K562 (cell line): ENCODE measurements around the gene CNBD2. TPM values are rescaled to one million over a fixed set of nuclear protein-coding genes. Genes with fewer than 3 reads are reported as not detected.

Experiments
- CLOCK ChIP-seq: fragments of 250-450 bp; sonication (Bioruptor Pico); IDR thresholded peaks from 2 replicates; pipeline ENCODE4 v1.4.0; 2020; ENCODE audit warnings: mild to moderate bottlenecking, moderate library complexity, borderline replicate concordance
- ESRRA ChIP-seq: fragments of 450-650 bp; IDR thresholded peaks from 2 replicates; pipeline ENCODE4 v1.6.1; 2014; ENCODE audit warnings: low read depth, mild to moderate bottlenecking, moderate library complexity, borderline replicate concordance
- GABPB2 ChIP-seq: fragments of 250-450 bp; sonication (Bioruptor Pico); conservative IDR thresholded peaks from 2 replicates; pipeline ENCODE4 v1.5.1; 2021; ENCODE audit warnings: mild to moderate bottlenecking
- GTF2A2 ChIP-seq: IDR thresholded peaks from 2 replicates; pipeline ENCODE4 v1.6.1; 2016; ENCODE audit warnings: mild to moderate bottlenecking, missing genetic modification characterization, missing compliant biosample characterization
- HDAC2 ChIP-seq: fragments of 450-650 bp; IDR thresholded peaks from 2 replicates; pipeline ENCODE4 v1.6.1; 2016; ENCODE audit warnings: mild to moderate bottlenecking
- HDAC8 ChIP-seq: fragments of 450-650 bp; IDR thresholded peaks from 2 replicates; pipeline ENCODE4 v1.6.1; 2016; ENCODE audit warnings: mild to moderate bottlenecking, missing genetic modification characterization, moderate library complexity, missing compliant biosample characterization
- KAT2B ChIP-seq: IDR thresholded peaks from one replicate; pipeline ENCODE4 v1.6.1; 2012; ENCODE audit warnings: low read depth, mild to moderate bottlenecking, control low read depth, inconsistent platforms, low read length, moderate library complexity
- KAT7 ChIP-seq: sonication (generic); formaldehyde crosslinking; IDR thresholded peaks from 2 replicates; pipeline ENCODE4 v1.8.0; 2022; ENCODE audit warnings: missing genetic modification reagents, mild to moderate bottlenecking, borderline replicate concordance
- KHSRP ChIP-seq: fragments of 450-650 bp; IDR thresholded peaks from 2 replicates; pipeline ENCODE4 v1.6.1; 2017
- LCOR ChIP-seq: sonication (generic); formaldehyde crosslinking; IDR thresholded peaks from 2 replicates; pipeline ENCODE4 v1.8.0; 2022; ENCODE audit warnings: mild to moderate bottlenecking, missing genetic modification reagents
- PKNOX1 ChIP-seq: fragments of 450-650 bp; IDR thresholded peaks from 2 replicates; pipeline ENCODE4 v1.6.1; 2016
- RAD51 ChIP-seq: fragments of 450-650 bp; IDR thresholded peaks from 2 replicates; pipeline ENCODE4 v1.7.1; 2016; ENCODE audit warnings: low read depth, mild to moderate bottlenecking, borderline replicate concordance
- RNF2 ChIP-seq: sonication (generic); IDR thresholded peaks from 2 replicates; pipeline ENCODE4 v1.6.1; 2016
- SP2 ChIP-seq: IDR thresholded peaks from 2 replicates; pipeline ENCODE4 v1.6.1; 2011; ENCODE audit warnings: mild to moderate bottlenecking, low read depth, low read length, moderate library complexity; ENCODE audit not compliant: poor library complexity, severe bottlenecking; ENCODE audit errors: extremely low read depth
- TRIM24 ChIP-seq, 2 experiments: fragments of 450-650 bp; IDR thresholded peaks; 2 replicates each; pipeline ENCODE4 v1.6.1; 2016
- ZFP1 ChIP-seq: fragments of 450-650 bp; formaldehyde crosslinking; IDR thresholded peaks from 2 replicates; pipeline ENCODE4 v1.4.0; 2020; ENCODE audit warnings: mild to moderate bottlenecking, mixed read lengths
- ZFP30 ChIP-seq: fragments of 250-450 bp; sonication (Bioruptor Pico); IDR thresholded peaks from 2 replicates; pipeline ENCODE4 v1.8.0; 2022; ENCODE audit warnings: moderate library complexity, mild to moderate bottlenecking, inconsistent platforms, borderline replicate concordance
- ZNF197 ChIP-seq: fragments of 200-800 bp; sonication (Bioruptor generic); IDR thresholded peaks from 2 replicates; pipeline ENCODE4 v1.6.1; 2016; ENCODE audit warnings: low read depth, missing genetic modification characterization, missing compliant biosample characterization
- ZNF668 ChIP-seq: fragments of 250-450 bp; sonication (Bioruptor Pico); IDR thresholded peaks from 2 replicates; pipeline ENCODE4 v1.8.0; 2022; ENCODE audit warnings: mild to moderate bottlenecking, inconsistent platforms
- polyA plus RNA-seq, 8 experiments: library from polyadenylated mRNA; depleted of rRNA in 4 of 8; stranded (reverse) in 5 of 8; unstranded in 3 of 8; fragments of >200 nt; fragmentation: Nextera tagmentation in 2 of 8; fragmentation: Illumina TruSeq in 1 of 8; extraction: Ambion mirVana in 2 of 8; extraction: Trizol in 1 of 8; gene quantifications; 2 replicates each; pipeline versions ENCODE4 v1.2.1 to v1.2.3, GENCODE V29; 2011 to 2014; ENCODE audit warnings: inconsistent platforms in 1 of 8, missing spikeins in 1 of 8
- total RNA-seq, 7 experiments: library from RNA; depleted of rRNA in 6 of 7; stranded (reverse); fragments of >200 nt in 6 of 7; fragmentation: Illumina TruSeq in 2 of 7; extraction: Trizol in 2 of 7; gene quantifications; 2 replicates each; pipeline versions ENCODE4 v1.2.1 to v1.2.3, GENCODE V29; 2011 to 2021; ENCODE audit warnings: low replicate concordance in 1 of 7
- TF ChIP-seq, protein P1 (sequence below): fragments of 250-450 bp; sonication (Bioruptor Pico); IDR thresholded peaks from 2 replicates; pipeline ENCODE4 v1.8.0; 2021; ENCODE audit warnings: moderate library complexity, mild to moderate bottlenecking, inconsistent platforms
- TF ChIP-seq, protein P2 (sequence below): fragments of 450-650 bp; IDR thresholded peaks from 2 replicates; pipeline ENCODE4 v1.6.1; 2017; ENCODE audit warnings: antibody characterized with exemption, mild to moderate bottlenecking

CNBD2 gene
- total and polyA plus RNA-seq, 9 of the 15 experiments (the other 6 are each of a cell fraction or from before 2014, with no cell fraction given) = 3.2 to 17.5 (median 5.3) TPM

GRCh38 chr20:36050436-36051317 is 82.3 kb downstream of the CNBD2 start (continued):
- TF ChIP-seq HDAC8 (tag) (no peak), ZNF197 (CRISPR knock-in tag) (0 out of 2 replicates have a peak, but pooled peaks have one; percentile 51), ZNF668 (CRISPR knock-in tag) (no peak), GABPB2 (CRISPR knock-in tag) (no peak), ZFP1 (CRISPR knock-in tag) (no peak), ESRRA (peak; percentile 66; the same call in 1 of the 2 replicates), KAT7 (0 out of 2 replicates have a peak, but pooled peaks have one; percentile 76), KAT2B (no peak), RNF2 (peak; percentile 79), LCOR (no peak; the same call in 1 of the 2 replicates), HDAC2 (no peak), CLOCK (CRISPR knock-in tag) (no peak), SP2 (no peak), GTF2A2 (tag) (0 out of 2 replicates have a peak, but pooled peaks have one; percentile 14), RAD51 (peak; percentile 93), KHSRP (no peak), PKNOX1 (peak; percentile 43), ZFP30 (CRISPR knock-in tag) (no peak), TRIM24 (IDR thresholded peaks at IDR 0.05) (peak; percentile 28 to 97; a peak in 2 of 4 replicates)
- TF ChIP-seq, protein P1, sequence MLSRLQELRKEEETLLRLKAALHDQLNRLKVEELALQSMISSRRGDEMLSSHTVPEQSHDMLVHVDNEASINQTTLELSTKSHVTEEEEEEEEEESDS (CRISPR knock-in tag) = no peak
- TF ChIP-seq, protein P2, sequence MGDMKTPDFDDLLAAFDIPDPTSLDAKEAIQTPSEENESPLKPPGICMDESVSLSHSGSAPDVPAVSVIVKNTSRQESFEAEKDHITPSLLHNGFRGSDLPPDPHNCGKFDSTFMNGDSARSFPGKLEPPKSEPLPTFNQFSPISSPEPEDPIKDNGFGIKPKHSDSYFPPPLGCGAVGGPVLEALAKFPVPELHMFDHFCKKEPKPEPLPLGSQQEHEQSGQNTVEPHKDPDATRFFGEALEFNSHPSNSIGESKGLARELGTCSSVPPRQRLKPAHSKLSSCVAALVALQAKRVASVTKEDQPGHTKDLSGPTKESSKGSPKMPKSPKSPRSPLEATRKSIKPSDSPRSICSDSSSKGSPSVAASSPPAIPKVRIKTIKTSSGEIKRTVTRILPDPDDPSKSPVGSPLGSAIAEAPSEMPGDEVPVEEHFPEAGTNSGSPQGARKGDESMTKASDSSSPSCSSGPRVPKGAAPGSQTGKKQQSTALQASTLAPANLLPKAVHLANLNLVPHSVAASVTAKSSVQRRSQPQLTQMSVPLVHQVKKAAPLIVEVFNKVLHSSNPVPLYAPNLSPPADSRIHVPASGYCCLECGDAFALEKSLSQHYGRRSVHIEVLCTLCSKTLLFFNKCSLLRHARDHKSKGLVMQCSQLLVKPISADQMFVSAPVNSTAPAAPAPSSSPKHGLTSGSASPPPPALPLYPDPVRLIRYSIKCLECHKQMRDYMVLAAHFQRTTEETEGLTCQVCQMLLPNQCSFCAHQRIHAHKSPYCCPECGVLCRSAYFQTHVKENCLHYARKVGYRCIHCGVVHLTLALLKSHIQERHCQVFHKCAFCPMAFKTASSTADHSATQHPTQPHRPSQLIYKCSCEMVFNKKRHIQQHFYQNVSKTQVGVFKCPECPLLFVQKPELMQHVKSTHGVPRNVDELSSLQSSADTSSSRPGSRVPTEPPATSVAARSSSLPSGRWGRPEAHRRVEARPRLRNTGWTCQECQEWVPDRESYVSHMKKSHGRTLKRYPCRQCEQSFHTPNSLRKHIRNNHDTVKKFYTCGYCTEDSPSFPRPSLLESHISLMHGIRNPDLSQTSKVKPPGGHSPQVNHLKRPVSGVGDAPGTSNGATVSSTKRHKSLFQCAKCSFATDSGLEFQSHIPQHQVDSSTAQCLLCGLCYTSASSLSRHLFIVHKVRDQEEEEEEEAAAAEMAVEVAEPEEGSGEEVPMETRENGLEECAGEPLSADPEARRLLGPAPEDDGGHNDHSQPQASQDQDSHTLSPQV = no peak
